OCI-LY3 (cell line): Measurements from ENCODE around the gene COPS6.

Experiments used
- H2AFZ ChIP-seq: fragments of 200-600, 300-600 bp; shearing (Covaris generic); 2 replicates; pipeline ENCODE4 v1.6.0; 2014; ENCODE audit warnings: antibody characterized with exemption, low read depth, low read length
- H3K27ac ChIP-seq: fragments of 200-600, 300-600 bp; sonication (generic); 2 replicates; pipeline ENCODE4 v1.5.1; 2014; ENCODE audit warnings: mild to moderate bottlenecking, low read length, moderate library complexity, mixed read lengths
- H3K27me3 ChIP-seq: fragments of 200-600, 300-600 bp; sonication (generic); 2 replicates; pipeline ENCODE4 v1.6.1; 2014; ENCODE audit warnings: low read depth, low read length, mixed read lengths
- H3K36me3 ChIP-seq: fragments of 200-600, 300-600 bp; sonication (generic); replicated peaks from 2 replicates; pipeline ENCODE3; 2014; ENCODE audit warnings: low read depth, low read length, mixed read lengths
- H3K4me1 ChIP-seq: fragments of 300-600, 200-600 bp; sonication (generic); 2 replicates; pipeline ENCODE4 v1.6.1; 2014; ENCODE audit warnings: low read length, mixed read lengths
- H3K4me2 ChIP-seq: fragments of 200-600, 300-600 bp; sonication (generic); 2 replicates; pipeline ENCODE4 v1.6.1; 2014; ENCODE audit warnings: low read length, mixed read lengths
- H3K4me3 ChIP-seq: fragments of 300-600, 200-600 bp; sonication (generic); 2 replicates; pipeline ENCODE4 v1.5.1; 2014; ENCODE audit warnings: antibody characterized with exemption, mild to moderate bottlenecking, low read length, moderate library complexity
- H3K79me2 ChIP-seq: fragments of 300-600, 200-600 bp; shearing (Covaris generic); 2 replicates; pipeline ENCODE4 v1.6.1; 2014; ENCODE audit warnings: mild to moderate bottlenecking, low read length, mixed read lengths
- H3K9ac ChIP-seq: fragments of 300-600, 200-600 bp; shearing (Covaris generic); 2 replicates; pipeline ENCODE4 v1.6.0; 2014; ENCODE audit warnings: mild to moderate bottlenecking, low read length, moderate library complexity
- H3K9me3 ChIP-seq: fragments of 200-600, 300-600 bp; shearing (Covaris generic); 2 replicates; pipeline ENCODE4 v1.6.1; 2014; ENCODE audit warnings: low read length, mixed read lengths; ENCODE audit not compliant: insufficient read depth
- H4K20me1 ChIP-seq: fragments of 200-600, 300-600 bp; sonication (generic); 2 replicates; pipeline ENCODE4 v1.6.1; 2016; ENCODE audit warnings: low read length, mixed read lengths; ENCODE audit not compliant: insufficient read depth
- CTCF ChIP-seq: fragments of 200-600, 300-600 bp; sonication (generic); IDR thresholded peaks from 2 replicates; pipeline ENCODE4 v1.5.1; 2014; ENCODE audit warnings: antibody characterized with exemption, low read length, low read depth
- EZH2phosphoT487 ChIP-seq: fragments of 200-600 bp; shearing (Covaris generic); IDR thresholded peaks from 2 replicates; pipeline ENCODE4 v1.6.1; 2018; ENCODE audit warnings: antibody characterized with exemption, mixed run types, low read depth

Gene COPS6

GRCh38 chr7:100107125-100107737 is 18.5 kb downstream of the COPS6 start:
- Histone ChIP-seq H3K79me2 (peaks cover 5% of the 10 kb centered on the region), H3K9ac (no peak overlapping the region), H3K36me3 (peaks cover 30% of the 10 kb centered on the region), H3K4me3 (no peak overlapping the region), H4K20me1 (no peaks in the 10 kb centered on the region), H3K9me3 (no peaks in the 10 kb centered on the region), H3K4me2 (no peak overlapping the region), H3K27me3 (no peaks in the 10 kb centered on the region), H2AFZ (no peak overlapping the region), H3K27ac (no peak overlapping the region), H3K4me1 (peaks cover 6% of the 10 kb centered on the region)
- TF ChIP-seq EZH2phosphoT487: no peak
- TF ChIP-seq CTCF: no peak

GRCh38 chr7:100107890-100108289 is 19.1 kb downstream of the COPS6 start:
- no peaks in the 10 kb centered on the region for H4K20me1 ChIP-seq
- no peak overlapping the region for H3K4me3 ChIP-seq
- H3K9me3 ChIP-seq: no peaks in the 10 kb centered on the region
- H3K4me1 ChIP-seq: no peaks in the 10 kb centered on the region
- H3K4me2 ChIP-seq: no peak overlapping the region
- peaks cover 31% of the 10 kb centered on the region for H3K36me3 ChIP-seq
- no peak overlapping the region for H3K9ac ChIP-seq
- H3K79me2 ChIP-seq: no peaks in the 10 kb centered on the region
- no peaks in the 10 kb centered on the region for H3K27me3 ChIP-seq
- no peak for TF ChIP-seq EZH2phosphoT487
- TF ChIP-seq CTCF: no peak
- no peak overlapping the region for H2AFZ ChIP-seq
- no peak overlapping the region for H3K27ac ChIP-seq

GRCh38 chr7:100109521-100110163 is 20.9 kb downstream of the COPS6 start:
- Histone ChIP-seq H3K36me3 (peaks cover 31% of the 10 kb centered on the region), H3K4me3 (no peak overlapping the region)

GRCh38 chr7:100111156-100111555 is 22.4 kb downstream of the COPS6 start:
- TF ChIP-seq EZH2phosphoT487: no peak
- TF ChIP-seq CTCF: no peak
- Histone ChIP-seq H3K27me3 (no peaks in the 10 kb centered on the region), H3K4me2 (no peak overlapping the region), H3K4me1 (no peaks in the 10 kb centered on the region), H3K79me2 (no peaks in the 10 kb centered on the region), H3K4me3 (no peak overlapping the region), H4K20me1 (no peaks in the 10 kb centered on the region), H3K36me3 (peaks cover 27% of the 10 kb centered on the region), H3K27ac (no peak overlapping the region), H2AFZ (no peak overlapping the region), H3K9ac (no peak overlapping the region), H3K9me3 (no peaks in the 10 kb centered on the region)

More at GRCh38 chr7:100109521-100110163, 20.9 kb downstream of the COPS6 start:
- Histone ChIP-seq H4K20me1 (no peaks in the 10 kb centered on the region), H3K27me3 (no peaks in the 10 kb centered on the region), H3K9ac (no peak overlapping the region), H3K27ac (no peak overlapping the region), H3K4me2 (no peak overlapping the region), H3K4me1 (no peaks in the 10 kb centered on the region), H2AFZ (no peak overlapping the region), H3K79me2 (no peaks in the 10 kb centered on the region), H3K9me3 (no peaks in the 10 kb centered on the region)
- TF ChIP-seq CTCF: no peak
